HepG2 (cell line): ENCODE data around the gene C1QL4.

Experiments used
- CREB1 ChIP-seq, 2 experiments: fragments of 450-650 bp in 1 of 2; IDR thresholded peaks; 2 replicates each; pipeline ENCODE4 v1.6.1; 2016 to 2017; ENCODE audit warnings: control low read depth in 1 of 2, mild to moderate bottlenecking in 1 of 2, missing compliant biosample characterization in 1 of 2, missing genetic modification characterization in 1 of 2
- CTCF ChIP-seq: sonication (generic); formaldehyde crosslinking; IDR thresholded peaks from 2 replicates; pipeline ENCODE4 v1.5.0; 2020; ENCODE audit warnings: mild to moderate bottlenecking, missing genetic modification reagents, moderate library complexity
- EZH2 ChIP-seq: conservative IDR thresholded peaks from 2 replicates; pipeline ENCODE4 v1.6.1; 2012; ENCODE audit warnings: mild to moderate bottlenecking, low read depth, low read length, moderate library complexity
- MTA3 ChIP-seq: sonication (generic); formaldehyde crosslinking; IDR thresholded peaks from 2 replicates; pipeline ENCODE4 v1.4.0; 2020; ENCODE audit warnings: missing genetic modification reagents
- NR2C2 ChIP-seq: sonication (generic); formaldehyde crosslinking; IDR thresholded peaks from 2 replicates; pipeline ENCODE4 v1.4.0; 2020; ENCODE audit warnings: missing genetic modification reagents, mild to moderate bottlenecking, moderate library complexity, borderline replicate concordance
- RBM22 ChIP-seq: fragments of 200-400 bp; formaldehyde crosslinking; optimal IDR thresholded peaks from 2 replicates; pipeline ENCODE3; 2017; ENCODE audit warnings: mild to moderate bottlenecking, low read length, moderate library complexity
- RFX5 ChIP-seq: IDR thresholded peaks from 2 replicates; pipeline ENCODE4 v1.6.1; 2011; ENCODE audit warnings: low read depth, low read length, improper control_type of control experiment
- SP4 ChIP-seq: sonication (generic); formaldehyde crosslinking; IDR thresholded peaks from 2 replicates; pipeline ENCODE4 v1.8.1; 2023; ENCODE audit warnings: mild to moderate bottlenecking, missing genetic modification reagents
- ZMAT3 ChIP-seq: sonication (generic); formaldehyde crosslinking; conservative IDR thresholded peaks from 2 replicates; pipeline ENCODE4 v1.7.0; 2021; ENCODE audit warnings: missing genetic modification reagents
- ZNF546 ChIP-seq: sonication (generic); formaldehyde crosslinking; conservative IDR thresholded peaks from 2 replicates; pipeline ENCODE4 v1.8.1; 2023; ENCODE audit warnings: mild to moderate bottlenecking, missing genetic modification reagents
- ZNF773 ChIP-seq: sonication (generic); formaldehyde crosslinking; IDR thresholded peaks from 2 replicates; pipeline ENCODE4 v1.4.0; 2020; ENCODE audit warnings: missing genetic modification reagents, borderline replicate concordance
- TF ChIP-seq, protein P1 (sequence below): sonication (generic); formaldehyde crosslinking; IDR thresholded peaks from 2 replicates; pipeline ENCODE4 v1.4.0; 2020; ENCODE audit warnings: mild to moderate bottlenecking, missing genetic modification reagents

DNA sequence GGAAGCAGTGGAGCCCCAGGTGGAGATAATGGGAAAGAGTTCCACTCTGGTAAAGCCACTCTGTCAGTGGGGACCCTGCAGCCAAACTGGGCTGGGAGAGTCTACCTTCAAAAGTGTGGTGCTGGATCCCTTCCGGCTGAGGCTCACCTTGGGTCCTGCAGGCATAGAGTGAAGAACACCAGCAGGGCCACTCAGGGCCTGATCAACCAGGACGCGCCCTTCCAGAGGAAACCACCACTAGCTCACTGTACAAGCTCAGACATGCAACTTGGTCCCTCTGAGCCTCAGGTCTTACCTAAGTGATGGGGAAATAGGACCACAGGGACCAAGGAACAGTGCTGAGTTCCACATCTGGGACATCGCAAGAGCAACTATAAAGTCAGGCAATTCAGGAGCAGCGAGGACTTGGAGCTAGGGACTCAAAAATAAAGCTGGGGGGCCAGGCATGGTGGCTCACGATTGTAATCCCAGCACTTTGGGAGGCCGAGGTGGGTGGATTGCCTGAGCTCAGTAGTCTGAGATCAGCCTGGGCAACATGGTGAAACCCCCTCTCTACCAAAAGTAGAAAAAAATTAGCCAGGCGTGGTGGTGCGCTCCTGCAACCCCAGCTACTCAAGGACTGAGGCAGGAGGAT, 47.9 kb downstream of the C1QL4 start:
- TF ChIP-seq RBM22 (no peak), ZNF773 (CRISPR knock-in tag) (no peak), ZMAT3 (CRISPR knock-in tag) (no peak), SP4 (CRISPR knock-in tag) (no peak), NR2C2 (CRISPR knock-in tag) (no peak), EZH2 (no peak), CTCF (CRISPR knock-in tag) (no peak), RFX5 (no peak), ZNF546 (CRISPR knock-in tag) (no peak), MTA3 (no peak), CREB1 (IDR thresholded peaks at IDR 0.05) (no peak), CREB1 (CRISPR knock-in tag; IDR thresholded peaks at IDR 0.05) (no peak)
- TF ChIP-seq, protein P1, sequence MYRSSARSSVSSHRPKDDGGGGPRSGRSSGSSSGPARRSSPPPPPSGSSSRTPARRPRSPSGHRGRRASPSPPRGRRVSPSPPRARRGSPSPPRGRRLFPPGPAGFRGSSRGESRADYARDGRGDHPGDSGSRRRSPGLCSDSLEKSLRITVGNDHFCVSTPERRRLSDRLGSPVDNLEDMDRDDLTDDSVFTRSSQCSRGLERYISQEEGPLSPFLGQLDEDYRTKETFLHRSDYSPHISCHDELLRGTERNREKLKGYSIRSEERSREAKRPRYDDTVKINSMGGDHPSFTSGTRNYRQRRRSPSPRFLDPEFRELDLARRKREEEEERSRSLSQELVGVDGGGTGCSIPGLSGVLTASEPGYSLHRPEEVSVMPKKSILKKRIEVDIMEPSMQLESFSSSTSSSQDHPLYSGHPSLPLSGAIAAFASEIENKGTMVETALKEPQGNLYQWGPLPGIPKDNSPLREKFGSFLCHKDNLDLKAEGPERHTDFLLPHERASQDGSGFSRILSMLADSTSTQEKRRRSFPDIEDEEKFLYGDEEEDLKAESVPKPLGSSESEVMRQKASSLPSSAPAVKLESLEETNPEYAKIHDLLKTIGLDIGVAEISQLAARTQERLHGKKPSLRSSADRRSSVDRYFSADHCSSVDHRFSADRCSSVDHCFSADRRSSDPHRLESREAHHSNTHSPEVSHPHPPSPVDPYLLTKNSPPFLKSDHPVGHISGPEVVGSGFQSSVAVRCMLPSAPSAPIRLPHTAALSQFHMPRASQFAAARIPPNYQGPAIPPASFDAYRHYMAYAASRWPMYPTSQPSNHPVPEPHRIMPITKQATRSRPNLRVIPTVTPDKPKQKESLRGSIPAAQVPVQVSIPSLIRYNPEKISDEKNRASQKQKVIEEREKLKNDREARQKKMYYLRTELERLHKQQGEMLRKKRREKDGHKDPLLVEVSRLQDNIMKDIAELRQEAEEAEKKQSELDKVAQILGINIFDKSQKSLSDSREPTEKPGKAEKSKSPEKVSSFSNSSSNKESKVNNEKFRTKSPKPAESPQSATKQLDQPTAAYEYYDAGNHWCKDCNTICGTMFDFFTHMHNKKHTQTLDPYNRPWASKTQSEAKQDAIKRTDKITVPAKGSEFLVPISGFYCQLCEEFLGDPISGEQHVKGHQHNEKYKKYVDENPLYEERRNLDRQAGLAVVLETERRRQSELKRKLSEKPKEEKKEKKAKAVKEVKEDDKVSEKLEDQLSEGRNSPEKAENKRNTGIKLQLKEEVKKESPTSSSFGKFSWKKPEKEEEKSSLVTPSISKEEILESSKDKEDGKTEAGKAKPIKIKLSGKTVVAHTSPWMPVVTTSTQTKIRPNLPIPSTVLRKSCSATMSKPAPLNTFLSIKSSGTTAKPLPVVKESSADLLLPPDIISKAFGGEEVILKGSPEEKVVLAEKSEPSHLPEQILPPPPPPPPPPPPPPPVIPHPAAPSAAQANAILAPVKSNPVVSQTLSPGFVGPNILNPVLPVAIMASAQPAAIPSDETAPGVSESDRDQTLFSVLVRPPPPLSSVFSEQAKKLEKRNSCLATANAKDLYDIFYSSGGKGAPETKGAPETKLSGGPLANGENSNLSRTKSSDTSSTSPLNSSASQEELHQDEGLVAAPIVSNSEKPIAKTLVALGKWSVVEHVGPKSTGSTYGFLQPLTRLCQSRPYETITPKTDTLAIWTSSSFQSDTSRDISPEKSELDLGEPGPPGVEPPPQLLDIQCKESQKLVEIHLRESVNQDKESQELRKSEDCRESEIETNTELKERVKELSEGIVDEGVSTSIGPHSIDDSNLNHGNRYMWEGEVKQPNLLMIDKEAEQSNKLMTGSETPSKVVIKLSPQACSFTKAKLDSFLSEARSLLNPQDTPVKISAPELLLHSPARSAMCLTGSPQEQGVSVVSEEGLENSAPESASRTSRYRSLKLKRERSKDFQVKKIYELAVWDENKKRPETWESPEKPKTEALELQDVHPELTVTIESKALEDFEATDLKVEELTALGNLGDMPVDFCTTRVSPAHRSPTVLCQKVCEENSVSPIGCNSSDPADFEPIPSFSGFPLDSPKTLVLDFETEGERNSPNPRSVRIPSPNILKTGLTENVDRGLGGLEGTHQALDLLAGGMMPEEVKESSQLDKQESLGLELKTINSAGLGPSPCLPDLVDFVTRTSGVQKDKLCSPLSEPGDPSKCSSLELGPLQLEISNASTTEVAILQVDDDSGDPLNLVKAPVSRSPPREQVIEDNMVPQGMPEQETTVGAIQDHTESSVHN: no peak
